ENCODE measurements around the gene SLC35F4.
A peak's percentile ranks its signal among the peaks of the same experiment; 100 is the strongest.

Gene SLC35F4

DNA sequence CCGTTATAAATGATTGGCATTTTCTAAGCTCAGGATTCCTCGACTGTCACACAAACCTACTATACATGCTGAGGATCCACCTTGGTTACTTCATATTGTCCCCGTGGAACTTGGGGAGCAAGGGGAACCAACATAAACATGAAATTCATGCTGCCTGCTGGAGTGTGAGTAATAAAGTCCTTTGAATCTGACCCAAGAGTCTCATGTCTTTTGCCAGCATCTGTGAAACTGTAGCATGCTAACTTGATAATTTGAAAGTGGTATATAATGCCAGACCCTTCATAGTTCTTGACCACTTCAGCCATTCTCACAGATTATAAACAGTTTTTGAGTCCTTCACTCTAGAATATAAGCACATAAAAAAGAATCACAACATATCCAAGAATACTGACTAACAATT is 17.1 kb downstream of the SLC35F4 start:
- DNase-seq, result no peak

DNA sequence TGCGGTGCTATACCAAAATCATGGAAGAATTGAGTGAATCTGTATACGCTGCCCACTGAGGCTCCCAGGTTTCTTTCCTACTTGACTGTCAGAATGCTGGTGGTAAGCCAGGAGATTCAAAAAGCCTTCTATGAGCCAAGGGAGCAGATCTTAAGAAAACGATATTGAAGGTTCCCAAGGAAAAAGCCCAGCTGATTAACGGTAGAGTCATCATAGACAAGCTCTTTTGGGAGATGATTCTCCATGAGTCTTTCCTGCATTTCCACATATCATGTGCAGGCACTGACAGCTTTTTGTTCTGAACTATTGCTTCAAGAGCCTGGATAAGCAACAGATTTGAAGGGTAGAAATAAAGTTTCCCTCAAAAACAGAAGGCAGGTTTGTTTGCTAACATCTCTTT is 17.5 kb downstream of the SLC35F4 start:
- no peak for DNase-seq

DNA sequence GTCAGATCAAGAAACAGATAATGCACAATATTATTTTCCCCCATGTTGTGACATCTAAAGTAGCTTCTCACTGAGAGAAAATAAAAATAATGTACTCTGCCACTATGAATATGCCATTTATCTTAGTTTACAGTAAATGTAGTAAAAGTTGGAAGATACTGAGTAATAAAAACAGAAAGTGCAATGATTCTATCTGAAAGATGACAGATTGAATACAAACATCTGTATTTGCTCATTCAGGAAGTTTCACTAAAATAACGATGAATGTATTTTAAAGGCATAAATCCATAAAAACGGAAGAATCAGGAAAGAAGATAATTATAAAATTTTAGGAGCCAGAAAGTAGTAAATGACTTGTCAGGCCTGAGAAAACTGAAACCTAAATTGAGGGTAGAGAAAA is 18.2 kb downstream of the SLC35F4 start:
- no peak for DNase-seq

DNA sequence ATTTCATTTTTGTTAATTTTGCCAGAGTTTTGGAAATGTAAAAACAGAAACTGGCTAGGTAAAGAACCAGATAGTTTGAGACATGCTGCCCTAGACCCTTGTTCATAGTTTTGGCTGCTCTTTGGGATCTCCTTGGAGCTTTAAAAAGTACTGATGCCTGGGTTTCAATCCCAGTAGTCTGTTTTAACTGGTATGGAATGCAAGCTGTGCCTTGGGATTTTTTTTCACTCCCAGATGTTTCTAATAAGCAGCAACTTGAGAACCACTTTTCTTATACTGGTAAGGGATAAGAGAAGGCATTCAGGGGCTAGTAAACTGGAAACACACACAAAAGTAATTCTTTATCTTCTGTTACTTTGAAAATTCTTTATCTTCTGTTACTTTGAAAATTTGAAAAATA is 18.8 kb downstream of the SLC35F4 start:
- no peak for DNase-seq

DNA sequence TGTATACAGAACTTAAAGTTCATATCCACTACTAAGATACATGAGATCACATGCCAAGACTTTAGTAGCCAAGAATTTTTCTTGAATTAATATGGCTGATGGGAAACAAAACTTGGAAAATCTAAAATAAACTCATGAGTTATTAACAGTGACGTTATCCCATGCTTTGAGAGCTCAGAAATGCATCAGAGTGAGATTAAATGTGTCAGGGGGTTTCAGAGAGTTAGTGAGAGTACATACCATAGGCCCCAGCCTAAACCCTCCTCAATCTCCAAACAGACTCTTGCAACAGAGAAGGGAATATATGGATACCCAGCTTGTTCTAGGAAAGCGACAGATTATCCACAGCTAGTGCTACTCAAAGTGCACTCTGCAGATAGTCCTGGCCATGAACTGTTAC is 19.3 kb downstream of the SLC35F4 start:
- no peak for DNase-seq

DNA sequence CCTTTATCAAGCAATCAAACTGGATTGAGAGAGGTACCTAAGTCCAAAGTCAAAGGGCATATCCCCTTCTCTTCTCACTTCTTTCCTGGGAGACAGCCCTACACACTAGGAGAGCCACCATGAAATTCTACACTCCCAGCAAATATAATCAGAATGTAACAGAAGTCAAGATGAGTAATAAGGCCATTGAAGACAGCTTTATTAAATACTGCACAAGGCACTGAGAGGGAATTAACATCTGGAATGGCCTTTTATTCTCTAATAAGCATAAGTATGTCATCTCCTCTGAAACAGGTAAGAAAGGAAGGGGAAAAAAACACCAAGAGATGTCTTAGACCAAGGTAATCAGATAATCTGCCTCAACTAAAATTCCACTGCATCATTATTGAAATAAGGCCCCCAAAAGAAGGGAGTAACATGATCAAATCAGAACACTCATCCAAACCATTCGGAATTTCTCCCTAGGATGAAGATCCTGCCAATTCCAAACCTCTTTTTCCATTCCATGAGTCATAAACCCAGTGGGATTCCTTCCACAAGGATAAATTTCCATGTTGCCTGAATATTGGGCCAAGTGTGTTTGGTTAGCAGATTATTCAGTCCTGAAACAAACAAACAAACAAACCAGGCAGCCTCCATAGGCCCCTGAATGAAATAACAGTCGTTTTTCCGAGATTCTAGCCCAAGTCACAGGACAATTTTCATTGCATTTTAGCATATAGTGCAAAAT is 19.9 kb downstream of the SLC35F4 start:
- DNase-seq, result no peak

DNA sequence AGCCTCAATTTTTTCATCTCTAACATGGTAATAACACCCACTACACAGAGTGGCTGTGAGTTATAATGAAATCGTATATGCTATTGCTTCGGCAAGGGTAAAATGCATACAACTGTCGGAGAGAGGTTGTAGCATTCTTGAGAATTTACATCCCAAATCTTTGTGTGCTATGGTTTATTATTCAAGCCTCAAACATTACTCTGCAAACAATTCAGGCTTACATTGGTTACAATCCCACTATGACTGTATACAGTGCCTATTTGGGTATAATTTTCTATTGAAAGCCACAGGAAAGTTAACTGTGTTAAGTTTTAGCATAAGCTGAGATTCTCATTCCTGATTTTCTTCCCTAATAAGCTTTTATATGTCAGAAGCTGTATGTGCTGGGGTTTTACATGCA is 20.6 kb downstream of the SLC35F4 start:
- no peak for DNase-seq

DNA sequence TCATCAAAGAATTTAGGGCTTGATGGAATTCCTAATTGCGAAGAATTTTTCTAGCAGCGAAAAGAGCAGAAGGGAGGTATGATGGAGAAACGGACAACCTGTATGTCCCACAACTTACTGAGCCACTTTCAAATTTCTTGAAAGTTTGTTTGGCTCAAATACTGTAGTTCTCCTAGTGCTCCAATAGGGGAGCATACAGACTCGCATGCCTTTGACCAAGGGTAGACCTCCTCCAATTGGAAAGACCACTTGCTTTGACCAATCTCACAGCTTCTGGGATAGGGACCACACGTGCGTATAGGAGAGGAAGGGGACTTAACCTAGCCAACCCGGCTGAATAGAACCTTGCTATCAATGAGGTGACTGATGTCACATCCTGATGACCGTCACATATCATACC is 28.6 kb downstream of the SLC35F4 start:
- DNase-seq, result no peak

DNA sequence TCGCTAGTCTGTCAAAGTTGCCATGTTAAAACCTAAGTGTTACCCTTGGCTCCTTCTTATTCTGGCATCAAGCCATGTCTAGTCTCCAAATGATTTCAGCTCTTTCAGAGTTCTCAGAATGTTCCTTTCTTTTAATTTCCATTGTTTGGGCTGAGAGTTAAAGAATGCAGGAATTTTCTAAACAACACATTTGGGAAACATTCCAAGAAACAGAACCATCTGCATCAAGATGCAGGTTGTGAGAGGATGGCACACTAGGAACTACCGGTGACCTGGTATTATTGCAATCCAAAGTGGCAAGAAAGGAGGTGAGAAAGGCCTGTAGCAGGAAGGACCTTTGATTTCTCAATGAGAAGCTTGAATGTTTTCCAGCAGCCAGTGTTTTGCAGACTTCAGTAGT is 30.1 kb downstream of the SLC35F4 start:
- no peak for DNase-seq

DNA sequence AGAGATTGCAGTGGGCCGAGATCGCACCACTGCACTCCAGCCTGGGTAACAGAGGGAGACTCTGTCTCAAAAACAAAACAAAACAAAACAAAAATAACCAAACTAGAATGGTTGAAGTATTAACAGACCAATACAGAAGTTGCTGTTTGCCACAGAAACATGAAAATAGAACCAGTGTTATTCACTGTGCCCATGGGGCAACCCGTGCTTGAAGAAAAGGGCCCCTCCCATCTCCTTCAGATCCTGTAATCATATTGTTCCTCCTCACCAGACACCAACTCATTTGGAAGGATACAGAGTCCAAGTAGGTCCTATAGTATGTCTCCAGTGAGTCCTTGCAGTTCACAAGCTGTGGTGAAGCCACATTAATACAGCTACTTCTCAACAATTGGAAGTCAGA is 30.9 kb downstream of the SLC35F4 start:
- DNase-seq, result no peak

DNA sequence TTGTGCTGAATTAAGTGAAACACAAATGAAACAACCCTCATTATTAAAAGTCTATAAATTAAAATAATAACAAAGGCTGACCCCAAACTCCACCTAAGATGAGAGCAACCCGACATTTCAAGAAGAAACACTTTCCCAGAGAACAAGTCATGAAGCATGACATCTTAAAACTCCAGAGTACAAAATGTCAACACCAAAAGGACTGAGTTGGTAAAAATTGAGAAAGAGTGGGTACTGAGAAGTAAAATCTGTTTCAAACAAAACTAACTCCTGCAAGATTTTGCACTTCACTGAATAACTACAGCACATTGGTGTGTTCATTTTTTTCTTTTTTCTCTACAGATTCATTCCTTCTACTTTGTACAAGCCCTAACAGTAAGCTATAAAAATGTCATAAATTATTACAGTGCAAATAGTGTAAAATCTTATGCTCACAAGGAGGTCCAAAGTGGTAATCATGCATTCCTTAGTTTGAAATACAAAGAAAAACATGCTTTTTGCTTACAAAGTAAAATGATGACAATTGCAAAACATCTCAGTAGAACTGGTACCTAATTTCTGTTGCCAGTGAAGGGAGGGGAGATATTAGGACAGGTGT is 31.8 kb downstream of the SLC35F4 start:
- DNase-seq, result no peak

DNA sequence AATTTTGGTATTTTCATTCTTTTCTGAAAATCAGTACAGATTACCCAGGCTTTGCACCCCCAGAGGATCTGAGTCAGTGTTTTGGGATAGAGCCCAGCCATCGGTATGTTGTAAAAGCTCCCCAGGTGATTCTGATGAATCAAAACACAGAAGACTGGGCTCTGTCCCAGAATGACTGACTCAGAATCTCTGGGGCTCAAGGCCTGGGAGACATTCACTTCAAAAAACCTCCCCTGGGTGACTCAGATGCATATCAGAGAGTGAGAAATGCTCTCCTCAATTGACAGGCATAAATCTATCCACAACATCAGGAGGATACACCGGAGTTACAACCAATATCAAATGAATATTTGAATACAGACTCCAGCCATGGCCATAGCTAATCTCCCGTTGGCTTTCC is 32.6 kb downstream of the SLC35F4 start:
- peak in 1 of 56 donors; percentile 6 for DNase-seq

DNA sequence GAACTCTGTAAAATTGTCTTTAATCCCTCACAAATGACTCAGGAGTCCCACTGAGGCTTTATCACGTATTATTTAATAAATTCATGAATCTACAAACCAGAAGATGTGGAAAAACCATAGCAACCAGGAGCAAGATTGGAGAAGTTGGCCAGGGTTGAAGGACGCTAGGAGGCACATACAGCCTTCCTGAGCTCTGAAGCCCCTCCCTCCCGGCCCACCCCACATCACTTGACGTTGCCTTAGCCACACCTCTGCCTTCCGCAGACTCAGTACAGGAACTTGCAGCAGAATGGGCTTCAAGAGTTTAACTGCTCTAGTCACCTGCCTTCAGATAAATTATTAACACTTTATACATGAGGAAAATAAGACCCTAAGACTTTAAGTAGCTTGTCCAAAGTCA is 33.9 kb downstream of the SLC35F4 start:
- no peak for DNase-seq

DNA sequence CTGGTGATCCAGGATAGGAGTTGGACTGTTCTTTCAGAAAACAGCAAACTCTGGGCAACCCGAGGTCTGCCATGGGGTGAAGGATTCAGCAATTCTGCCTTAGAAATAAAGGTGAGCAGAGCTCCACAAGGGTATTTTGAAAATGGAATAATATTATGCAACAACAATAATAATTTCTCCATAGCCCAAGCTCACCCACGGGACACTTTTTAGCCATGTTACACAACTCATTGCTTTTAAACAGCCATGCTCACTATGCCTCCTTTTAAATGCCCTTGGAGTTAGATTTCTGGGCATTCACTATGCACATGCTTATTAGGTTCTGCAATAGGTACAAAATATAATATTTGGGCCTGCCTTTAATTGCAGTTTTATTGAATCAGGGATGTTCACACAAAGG is 37.2 kb downstream of the SLC35F4 start:
- DNase-seq, result no peak

DNA sequence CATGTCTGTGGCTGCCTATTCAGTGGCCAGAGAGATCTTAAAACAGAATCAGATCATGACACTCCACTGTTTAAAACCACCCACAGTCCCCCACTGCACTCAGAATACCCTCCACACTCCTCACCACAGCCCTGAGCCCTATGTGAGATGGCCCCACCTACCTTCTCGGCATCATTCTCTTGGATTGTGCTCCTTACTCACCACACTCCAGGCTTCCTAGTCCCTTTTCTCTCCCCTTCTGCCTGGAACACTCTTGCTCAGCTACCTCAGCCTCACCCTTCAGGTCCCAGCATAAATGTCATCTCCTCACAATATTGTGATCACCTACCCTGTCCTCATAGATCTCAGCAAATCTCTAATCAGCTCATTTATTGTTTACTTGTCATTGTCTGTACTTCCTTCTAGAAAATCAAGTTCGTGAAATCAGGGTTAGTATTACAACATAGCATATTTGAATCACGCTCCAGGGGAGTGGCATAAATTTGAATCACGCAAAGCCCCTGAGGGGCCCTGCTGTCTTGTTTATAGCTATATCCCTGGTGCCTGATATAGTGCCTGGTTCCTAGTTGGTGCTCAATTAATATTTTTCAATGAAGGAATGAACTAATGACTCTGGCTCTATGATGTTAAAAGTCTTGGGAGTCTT is 42.8 kb downstream of the SLC35F4 start:
- DNase-seq, result no peak

DNA sequence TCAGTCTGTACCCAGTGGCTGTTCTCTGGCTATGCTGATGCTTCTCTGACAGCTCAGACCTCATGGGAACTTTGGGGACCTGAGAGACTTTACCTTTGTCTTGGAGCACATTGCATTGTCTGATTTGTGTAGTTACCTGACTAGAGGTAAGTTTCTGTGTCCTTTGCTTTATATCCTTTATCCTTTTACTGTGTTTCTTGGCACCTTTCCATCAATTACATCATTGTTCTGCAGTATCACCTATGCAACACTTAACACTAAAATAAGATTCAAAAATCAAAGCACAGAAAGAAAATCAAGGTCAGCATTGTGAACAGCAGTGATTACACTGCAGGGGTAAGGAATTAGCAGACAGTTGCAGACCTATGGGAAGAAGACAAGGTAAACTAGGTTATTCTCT is 43.8 kb downstream of the SLC35F4 start:
- no peak for DNase-seq

DNA sequence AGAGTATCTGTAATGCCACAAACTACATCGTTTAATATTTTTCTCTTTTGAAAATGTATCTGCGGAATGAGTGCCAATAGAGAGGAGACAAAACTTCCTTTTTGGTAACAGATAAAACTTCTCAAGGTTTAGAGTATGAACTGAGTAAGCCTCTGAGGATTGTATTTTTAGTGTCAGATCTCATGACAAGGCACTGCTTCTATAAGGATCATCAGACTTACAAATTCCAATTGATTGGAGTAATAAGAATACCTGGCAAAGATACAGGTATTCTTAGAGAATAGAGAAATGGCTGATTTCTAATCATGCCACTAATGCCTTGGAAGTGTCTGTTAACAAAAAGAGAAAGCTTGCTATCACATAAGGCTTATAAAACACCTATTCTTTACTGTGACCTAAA is 45.3 kb downstream of the SLC35F4 start:
- DNase-seq, result no peak

DNA sequence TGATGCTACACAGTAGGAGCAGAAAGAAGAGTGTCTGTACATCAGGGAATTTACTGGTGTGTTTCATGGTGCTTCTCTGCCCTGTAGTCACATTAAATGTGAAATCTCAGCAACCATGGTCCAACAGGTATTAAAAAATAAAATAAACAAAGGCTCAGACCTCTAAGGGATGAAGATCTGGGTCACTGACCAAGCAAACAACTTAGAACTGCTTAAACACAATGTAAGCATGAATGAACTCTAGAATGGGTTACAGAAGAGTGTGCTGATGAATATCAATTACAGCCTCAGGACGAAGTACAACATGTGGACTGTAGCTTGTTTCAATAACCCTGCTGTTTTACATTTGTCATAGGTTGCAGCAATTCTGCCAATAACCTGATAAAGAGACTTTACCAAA is 47.4 kb downstream of the SLC35F4 start:
- no peak for DNase-seq

DNA sequence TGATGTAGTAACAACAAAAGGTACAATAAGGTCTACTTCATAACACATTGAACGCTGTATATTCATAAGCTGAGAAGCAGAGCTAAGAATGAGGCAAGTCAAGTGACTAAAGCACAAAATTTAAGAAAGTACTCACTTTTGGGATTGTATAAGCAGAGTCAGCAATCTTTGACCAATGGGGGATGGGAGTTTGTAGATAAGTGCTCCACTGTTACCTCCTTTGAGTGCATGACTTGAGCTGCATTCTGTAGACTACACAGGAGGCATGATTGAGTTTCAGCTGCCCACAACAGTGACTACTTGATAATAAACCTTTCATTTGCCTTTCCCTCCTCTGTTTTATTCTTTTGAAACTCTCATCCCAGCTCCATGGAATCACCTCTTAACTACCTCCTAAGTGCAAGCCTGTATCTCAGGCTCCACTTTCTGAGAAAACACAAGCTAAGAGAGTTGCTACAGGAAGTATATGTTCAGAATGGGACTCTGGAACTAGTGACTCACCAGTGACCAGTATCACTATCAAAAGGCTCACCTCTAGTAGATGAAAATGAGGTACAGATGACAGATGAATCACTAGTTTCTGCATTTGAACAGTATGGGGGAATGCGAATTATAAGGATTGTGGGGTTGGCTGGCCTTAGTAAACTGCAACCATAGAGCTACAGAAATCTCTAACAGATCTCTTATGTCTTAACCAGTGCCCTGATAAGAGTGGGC is 49.2 kb downstream of the SLC35F4 start:
- no peak for DNase-seq

DNA sequence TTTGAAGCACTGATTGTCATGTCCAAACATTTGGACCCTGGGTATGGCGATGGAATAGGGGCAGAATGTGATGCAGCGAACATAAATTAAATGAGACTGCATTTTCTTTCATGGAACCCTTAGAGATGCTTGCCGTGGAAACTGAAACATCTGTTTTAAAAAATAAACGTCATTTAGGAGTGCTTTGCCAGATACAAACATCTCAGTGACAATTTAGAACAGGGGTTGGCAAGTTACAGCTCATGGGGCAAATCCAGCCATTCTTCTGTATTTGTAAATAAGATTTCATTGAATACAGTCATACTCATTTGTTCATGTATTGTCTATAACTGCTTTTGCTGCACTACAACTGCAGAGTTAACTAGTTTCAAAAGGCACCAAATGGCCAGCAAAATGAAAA is 51.2 kb downstream of the SLC35F4 start:
- DNase-seq, result no peak

DNA sequence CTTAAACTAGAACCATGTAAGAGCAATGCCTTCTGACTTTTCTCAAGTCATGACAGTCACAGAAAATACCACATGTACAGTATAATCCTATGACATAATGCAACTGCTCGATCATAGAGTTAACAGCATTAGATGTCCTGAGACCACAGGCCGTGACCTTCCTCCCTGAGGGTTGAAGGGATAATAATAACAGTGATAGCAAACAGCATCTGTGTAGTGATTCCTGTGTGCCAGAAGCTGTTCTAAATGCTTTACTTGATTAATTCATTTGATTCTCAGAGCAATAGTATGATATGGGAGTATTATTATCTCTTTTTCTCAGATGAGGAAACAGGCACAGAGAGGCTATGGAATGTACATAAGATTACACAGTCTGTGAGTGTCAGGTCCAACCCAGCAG is 53.2 kb downstream of the SLC35F4 start:
- DNase-seq, result no peak

DNA sequence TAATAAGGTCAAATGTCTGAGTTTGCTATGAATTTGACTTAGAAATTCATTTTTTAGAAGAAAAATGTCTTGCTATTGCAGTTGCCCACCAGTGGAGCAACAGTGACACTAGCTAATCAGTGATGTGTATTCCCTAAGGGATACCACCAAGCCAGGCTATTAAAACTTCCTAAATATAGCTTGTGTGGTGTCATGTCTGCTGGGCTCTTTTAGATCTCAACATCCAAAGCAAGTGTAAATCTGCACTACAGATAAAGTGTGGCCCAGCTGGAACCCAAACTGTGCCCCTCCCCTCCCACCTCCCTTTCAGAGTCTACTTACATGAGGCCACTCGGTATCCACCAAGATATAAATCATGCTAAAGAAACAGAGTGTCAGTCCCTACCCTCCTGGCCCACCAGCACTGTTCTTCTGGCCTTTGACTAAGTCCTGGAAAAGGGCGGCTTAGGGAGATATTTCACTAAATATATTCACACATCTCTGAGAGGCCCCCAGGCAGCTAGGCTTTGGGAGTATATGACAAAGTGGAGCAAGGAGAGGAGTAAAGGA is 53.8 kb downstream of the SLC35F4 start:
- DNase-seq, result no peak
